ENCODE data around the gene LEFTY1. TPM values are rescaled to one million over a fixed set of nuclear protein-coding genes. Genes with fewer than 3 reads are reported as not detected.

LEFTY1 gene
- total and polyA plus RNA-seq, 2 of the 13 experiments (the other 11 are each of a cell fraction or from before 2014, with no cell fraction given): 0.29 to 0.79 TPM

- TF ChIP-seq NRL (CRISPR knock-in tag; IDR thresholded peaks at IDR 0.05; ENCODE audit: borderline replicate concordance) (peak; percentile 61; the same call in 1 of the 2 replicates), HOXA9 (CRISPR knock-in tag; IDR thresholded peaks at IDR 0.05; ENCODE audit: borderline replicate concordance) (no peak), AFF4 (CRISPR knock-in tag; IDR thresholded peaks at IDR 0.05) (no peak), DRAP1 (CRISPR knock-in tag; IDR thresholded peaks at IDR 0.05) (no peak), MAF1 (CRISPR knock-in tag; IDR thresholded peaks at IDR 0.05; ENCODE audit: borderline replicate concordance) (no peak), ZNF761 (CRISPR knock-in tag; conservative IDR thresholded peaks at IDR 0.05) (no peak), ELF1 (CRISPR knock-in tag; IDR thresholded peaks at IDR 0.05) (no peak), ZFP37 (CRISPR knock-in tag; IDR thresholded peaks at IDR 0.05; ENCODE audit: borderline replicate concordance) (no peak), KAT2B (IDR thresholded peaks at IDR 0.05; ENCODE audit: borderline replicate concordance, low read depth, low read length) (no peak), ZNF430 (CRISPR knock-in tag; IDR thresholded peaks at IDR 0.05) (no peak), ZMAT5 (CRISPR knock-in tag; IDR thresholded peaks at IDR 0.05; ENCODE audit: borderline replicate concordance, low read depth) (no peak), MYPOP (CRISPR knock-in tag; IDR thresholded peaks at IDR 0.05) (no peak), ZNF558 (CRISPR knock-in tag; IDR thresholded peaks at IDR 0.05; ENCODE audit: borderline replicate concordance) (peak; percentile 35; the same call in 1 of the 2 replicates), PPARG (CRISPR knock-in tag; conservative IDR thresholded peaks at IDR 0.05) (no peak), ARID5B (CRISPR knock-in tag; IDR thresholded peaks at IDR 0.05) (no peak), ZNF496 (CRISPR knock-in tag; IDR thresholded peaks at IDR 0.05; ENCODE audit: insufficient replicate concordance) (no peak), AGO2 (optimal IDR thresholded peaks at IDR 0.05; ENCODE audit: low read depth, low read length) (peak; percentile 97), ZNF782 (CRISPR knock-in tag; IDR thresholded peaks at IDR 0.05; ENCODE audit: borderline replicate concordance) (no peak; the same call in 1 of the 2 replicates)
These were observed 43.2 kb downstream of the LEFTY1 start (continued) for GRCh38 chr1:225845571-225846259.
